HCEC 1CT (cell line): ENCODE measurements around the gene SRGAP2B.
"Not testable (repeated sequence)": the region's sequence is repeated elsewhere in the genome, so short reads cannot be mapped to it uniquely, and the experiment has no call there.

Experiments
- DNase-seq: peaks from one replicate; pipeline ENCODE4 v3.0.0-alpha.2; 2017

The SRGAP2B gene

GRCh38 chr1:144992915-144993314 lies 102.2 kb downstream of the SRGAP2B start:
- DNase-seq, result peak; percentile 67

GRCh38 chr1:144990611-144991010 lies 104.5 kb downstream of the SRGAP2B start:
- not testable (repeated sequence) for DNase-seq

GRCh38 chr1:144987131-144987530 lies 108.0 kb downstream of the SRGAP2B start:
- DNase-seq, result not testable (repeated sequence)

GRCh38 chr1:144986171-144986860 lies 108.8 kb downstream of the SRGAP2B start:
- not testable (repeated sequence) for DNase-seq

GRCh38 chr1:144985550-144986170 lies 109.5 kb downstream of the SRGAP2B start:
- not testable (repeated sequence) for DNase-seq

- DNase-seq, result not testable (repeated sequence)
Measured at GRCh38 chr1:144982802-144983525, 112.2 kb downstream of the SRGAP2B start.

- DNase-seq, result not testable (repeated sequence)
Measured at GRCh38 chr1:144981157-144981556, 114.0 kb downstream of the SRGAP2B start.

- DNase-seq, result not testable (repeated sequence)
Measured at GRCh38 chr1:144979960-144980595, 115.0 kb downstream of the SRGAP2B start.

- not testable (repeated sequence) for DNase-seq
Measured at GRCh38 chr1:144977856-144978255, 117.3 kb downstream of the SRGAP2B start.

- not testable (repeated sequence) for DNase-seq
Measured at GRCh38 chr1:144971936-144972335, 123.2 kb downstream of the SRGAP2B start.

- not testable (repeated sequence) for DNase-seq
Measured at GRCh38 chr1:144966488-144966887, 128.6 kb downstream of the SRGAP2B start.

GRCh38 chr1:144964765-144965164 lies 130.4 kb downstream of the SRGAP2B start:
- not testable (repeated sequence) for DNase-seq

GRCh38 chr1:144964186-144964585 lies 130.9 kb downstream of the SRGAP2B start:
- DNase-seq, result not testable (repeated sequence)

- DNase-seq, result not testable (repeated sequence)
Measured at GRCh38 chr1:144963571-144963970, 131.6 kb downstream of the SRGAP2B start.

GRCh38 chr1:144961604-144962583 lies 133.2 kb downstream of the SRGAP2B start:
- not testable (repeated sequence) for DNase-seq

GRCh38 chr1:144960929-144961488 lies 134.1 kb downstream of the SRGAP2B start:
- not testable (repeated sequence) for DNase-seq

GRCh38 chr1:144948390-144948789 lies 146.7 kb downstream of the SRGAP2B start:
- not testable (repeated sequence) for DNase-seq

GRCh38 chr1:144947495-144947894 lies 147.6 kb downstream of the SRGAP2B start:
- DNase-seq, result not testable (repeated sequence)

- DNase-seq, result not testable (repeated sequence)
Measured at GRCh38 chr1:144946525-144947480, 148.3 kb downstream of the SRGAP2B start.

- not testable (repeated sequence) for DNase-seq
Measured at GRCh38 chr1:144941710-144942109, 153.4 kb downstream of the SRGAP2B start.
